ENCODE measurements around the gene EGFL7. TPM values are rescaled to one million over a fixed set of nuclear protein-coding genes. Genes with fewer than 3 reads are reported as not detected.
A peak's percentile ranks its signal among the peaks of the same experiment; 100 is the strongest.

Gene EGFL7
- total and polyA plus RNA-seq, 2 of the 13 experiments (the other 11 are each of a cell fraction or from before 2014, with no cell fraction given) = 0.20 to 5.1 TPM

DNA sequence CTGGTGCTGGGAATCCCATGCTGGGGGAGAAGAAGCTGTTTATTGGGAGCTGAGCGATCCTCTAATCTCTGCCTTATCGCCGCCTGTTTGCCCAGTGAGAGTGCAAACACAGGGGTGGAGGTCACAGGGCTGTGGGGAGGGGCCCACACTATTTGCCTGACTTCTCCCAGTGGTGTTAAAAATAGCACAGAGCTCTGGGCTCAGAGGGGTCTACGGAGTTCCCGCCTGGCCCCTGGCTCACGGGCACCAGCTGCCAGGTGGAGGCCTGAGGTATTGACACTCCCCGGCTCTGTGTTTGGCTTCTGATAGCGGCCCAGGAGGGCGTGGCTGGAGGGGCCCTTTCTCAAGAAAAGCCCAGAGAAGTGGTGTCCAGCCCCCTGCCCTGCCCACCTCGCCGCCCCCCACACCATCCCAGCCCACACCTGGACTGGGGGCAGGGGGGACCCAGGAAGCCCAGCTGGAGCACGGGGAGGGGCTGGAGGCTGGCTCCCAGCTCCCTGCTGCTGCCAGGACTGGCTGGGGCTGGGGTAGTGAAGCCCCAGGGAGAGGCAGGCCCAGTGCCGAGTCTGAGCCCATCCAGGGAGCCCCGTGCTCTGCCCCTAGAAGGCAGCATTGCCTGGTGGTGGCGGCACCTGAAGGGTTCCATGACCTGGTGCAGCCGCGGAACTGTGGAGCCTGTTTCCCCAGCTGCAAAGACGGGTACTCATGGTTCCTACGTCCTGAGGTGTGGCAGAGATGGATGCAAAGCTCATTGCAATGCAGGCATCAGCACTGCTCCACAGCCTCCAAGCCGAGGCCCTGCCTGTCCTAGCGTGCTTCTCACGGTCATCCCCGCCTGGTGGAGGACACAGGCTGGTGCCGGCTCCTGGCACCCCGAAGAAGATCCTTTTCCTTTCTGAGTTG is 35.7 kb upstream of the EGFL7 start (continued):
- no peak for TF ChIP-seq SP1 (IDR thresholded peaks at IDR 0.05)
- TF ChIP-seq SP1 (CRISPR knock-in tag; IDR thresholded peaks at IDR 0.05) = peak; percentile 57; the same call in 1 of the 2 replicates
- no peak for TF ChIP-seq NONO (IDR thresholded peaks at IDR 0.05)
- peak; percentile 85 for TF ChIP-seq NONO (CRISPR knock-in tag; conservative IDR thresholded peaks at IDR 0.05)
- TF ChIP-seq ZBTB7A (CRISPR knock-in tag; IDR thresholded peaks at IDR 0.05) = peak; percentile 87
- 0 out of 2 replicates have a peak, but pooled peaks have one; percentile 24 for TF ChIP-seq ZNF256 (CRISPR knock-in tag; conservative IDR thresholded peaks at IDR 0.05)
- TF ChIP-seq NRL (CRISPR knock-in tag; IDR thresholded peaks at IDR 0.05; ENCODE audit: borderline replicate concordance) = no peak
- TF ChIP-seq ZNF136 (CRISPR knock-in tag; IDR thresholded peaks at IDR 0.05; ENCODE audit: low read depth) = peak; percentile 52; the same call in 1 of the 2 replicates
- no peak for TF ChIP-seq ZNF556 (CRISPR knock-in tag; IDR thresholded peaks at IDR 0.05; ENCODE audit: borderline replicate concordance)
- TF ChIP-seq ZNF749 (CRISPR knock-in tag; IDR thresholded peaks at IDR 0.05; ENCODE audit: borderline replicate concordance) = no peak
- TF ChIP-seq, protein P1, sequence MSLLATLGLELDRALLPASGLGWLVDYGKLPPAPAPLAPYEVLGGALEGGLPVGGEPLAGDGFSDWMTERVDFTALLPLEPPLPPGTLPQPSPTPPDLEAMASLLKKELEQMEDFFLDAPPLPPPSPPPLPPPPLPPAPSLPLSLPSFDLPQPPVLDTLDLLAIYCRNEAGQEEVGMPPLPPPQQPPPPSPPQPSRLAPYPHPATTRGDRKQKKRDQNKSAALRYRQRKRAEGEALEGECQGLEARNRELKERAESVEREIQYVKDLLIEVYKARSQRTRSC (CRISPR knock-in tag; IDR thresholded peaks at IDR 0.05; ENCODE audit: low read depth) = no peak
- 0 out of 2 replicates have a peak, but pooled peaks have one; percentile 59 for TF ChIP-seq IRX3 (CRISPR knock-in tag; IDR thresholded peaks at IDR 0.05; ENCODE audit: borderline replicate concordance, low read depth)
- peak; percentile 99 for TF ChIP-seq ZNF503 (CRISPR knock-in tag; IDR thresholded peaks at IDR 0.05)
- TF ChIP-seq EEA1 (CRISPR knock-in tag; IDR thresholded peaks at IDR 0.05; ENCODE audit: borderline replicate concordance) = no peak
- no peak for TF ChIP-seq ZSCAN29 (CRISPR knock-in tag; conservative IDR thresholded peaks at IDR 0.05)
- TF ChIP-seq ZNF121 (CRISPR knock-in tag; IDR thresholded peaks at IDR 0.05) = no peak
- TF ChIP-seq ZNF235 (CRISPR knock-in tag; IDR thresholded peaks at IDR 0.05; ENCODE audit: borderline replicate concordance) = 0 out of 2 replicates have a peak, but pooled peaks have one; percentile 51
- TF ChIP-seq ZNF101 (CRISPR knock-in tag; IDR thresholded peaks at IDR 0.05; ENCODE audit: borderline replicate concordance, low read depth) = no peak
- TF ChIP-seq PHF5A (CRISPR knock-in tag; IDR thresholded peaks at IDR 0.05; ENCODE audit: low read depth, unreplicated experiment) = no peak
- TF ChIP-seq MIER3 (CRISPR knock-in tag; IDR thresholded peaks at IDR 0.05; ENCODE audit: borderline replicate concordance) = peak; percentile 87; the same call in 1 of the 2 replicates
- no peak for TF ChIP-seq ETV6 (CRISPR knock-in tag; conservative IDR thresholded peaks at IDR 0.05)
- peak; percentile 70 for TF ChIP-seq MED1 (CRISPR knock-in tag; IDR thresholded peaks at IDR 0.05)
- peak; percentile 100 for TF ChIP-seq SP5 (CRISPR knock-in tag; IDR thresholded peaks at IDR 0.05; ENCODE audit: borderline replicate concordance, low read depth)
- TF ChIP-seq ZMAT3 (CRISPR knock-in tag; conservative IDR thresholded peaks at IDR 0.05) = no peak; the same call in 1 of the 2 replicates
- TF ChIP-seq TBX2 (CRISPR knock-in tag; IDR thresholded peaks at IDR 0.05; ENCODE audit: borderline replicate concordance) = peak; percentile 98
- no peak for TF ChIP-seq ZSCAN22 (CRISPR knock-in tag; IDR thresholded peaks at IDR 0.05)
- TF ChIP-seq, protein P2, sequence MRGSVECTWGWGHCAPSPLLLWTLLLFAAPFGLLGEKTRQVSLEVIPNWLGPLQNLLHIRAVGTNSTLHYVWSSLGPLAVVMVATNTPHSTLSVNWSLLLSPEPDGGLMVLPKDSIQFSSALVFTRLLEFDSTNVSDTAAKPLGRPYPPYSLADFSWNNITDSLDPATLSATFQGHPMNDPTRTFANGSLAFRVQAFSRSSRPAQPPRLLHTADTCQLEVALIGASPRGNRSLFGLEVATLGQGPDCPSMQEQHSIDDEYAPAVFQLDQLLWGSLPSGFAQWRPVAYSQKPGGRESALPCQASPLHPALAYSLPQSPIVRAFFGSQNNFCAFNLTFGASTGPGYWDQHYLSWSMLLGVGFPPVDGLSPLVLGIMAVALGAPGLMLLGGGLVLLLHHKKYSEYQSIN (CRISPR knock-in tag; IDR thresholded peaks at IDR 0.05; ENCODE audit: borderline replicate concordance) = no peak
- TF ChIP-seq ZNF564 (CRISPR knock-in tag; IDR thresholded peaks at IDR 0.05) = 0 out of 2 replicates have a peak, but pooled peaks have one; percentile 58

Data from HepG2 (cell line).